Endothelial cell of umbilical vein (primary cell): Measurements from ENCODE around the gene PRL. TPM values are rescaled to one million over a fixed set of nuclear protein-coding genes. Genes with fewer than 3 reads are reported as not detected.

Source experiments
- BruUV-seq: library from RNA; stranded (reverse); fragments of 400-500 nt; replicated peaks from 2 replicates; lab custom pipeline; 2021; lab: Mats Ljungman, UMichigan
- CTCF ChIA-PET: fragments of 300-600, 350-600 bp; sonication (Branson Sonifier 250); formaldehyde crosslinking; loops from one replicate; lab custom pipeline; 2021; ENCODE audit warnings: antibody characterized with exemption, inconsistent platforms; lab: Charles Lee
- POLR2A ChIA-PET: fragments of 300-600, 350-600 bp; sonication (Branson Sonifier 250); formaldehyde crosslinking; loops from one replicate; lab custom pipeline; 2021; ENCODE audit warnings: antibody characterized with exemption, inconsistent platforms; lab: Charles Lee
- DNase-seq: peaks from one replicate; pipeline ENCODE4 v3.0.0-alpha.2; 2011; ENCODE audit warnings: low read depth, low spot score
- FAIRE-seq: peaks from 2 replicates; lab custom pipeline; 2011; peaks lifted over from hg19 to GRCh38; lab: Jason Lieb, UNC
- H2AFZ ChIP-seq: 2 replicates; pipeline ENCODE4 v1.6.0; 2012; ENCODE audit warnings: low read depth, low read length, control low read depth, inconsistent platforms
- H3K27ac ChIP-seq: 2 replicates; pipeline ENCODE4 v1.5.1; 2011; ENCODE audit warnings: low read depth, mild to moderate bottlenecking, control low read depth, low read length, moderate library complexity; ENCODE audit not compliant: insufficient read depth
- H3K27me3 ChIP-seq, 2 experiments: 2 replicates each; pipeline versions ENCODE4 v1.6.0 to v1.6.1; 2011; ENCODE audit warnings: low read length in 2 of 2, mixed read lengths in 1 of 2; ENCODE audit not compliant: control insufficient read depth in 2 of 2, insufficient read depth in 2 of 2
- H3K36me3 ChIP-seq, 2 experiments: 2 replicates in 1 of 2; 3 replicates in 1 of 2; pipeline ENCODE4 v1.5.1; 2011; ENCODE audit warnings: low read length in 2 of 2, mild to moderate bottlenecking in 1 of 2, moderate library complexity in 1 of 2; ENCODE audit not compliant: control insufficient read depth in 2 of 2, insufficient read depth in 2 of 2; ENCODE audit errors: extremely low read depth in 1 of 2
- H3K4me1 ChIP-seq: 3 replicates; pipeline ENCODE4 v1.5.1; 2011; ENCODE audit warnings: mild to moderate bottlenecking, low read length; ENCODE audit not compliant: control insufficient read depth, insufficient read depth; ENCODE audit errors: extremely low read depth
- H3K4me2 ChIP-seq: 2 replicates; pipeline ENCODE4 v1.6.1; 2011; ENCODE audit warnings: low read length, control low read depth, mixed read lengths; ENCODE audit not compliant: insufficient read depth
- H3K4me3 ChIP-seq, 3 experiments: fragments of 200-600 bp in 1 of 3; sonication (generic), shearing (Covaris generic) in 1 of 3; replicated peaks in 1 of 3; 2 replicates each; pipeline ENCODE4 v1.5.1; 2011 to 2016; ENCODE audit warnings: control low read depth in 3 of 3, low read length in 3 of 3, mild to moderate bottlenecking in 2 of 3, inconsistent platforms in 1 of 3, low read depth in 1 of 3, moderate library complexity in 1 of 3; ENCODE audit not compliant: insufficient read depth in 1 of 3
- H3K79me2 ChIP-seq: 2 replicates; pipeline ENCODE4 v1.6.0; 2012; ENCODE audit warnings: low read length, inconsistent platforms; ENCODE audit not compliant: control insufficient read depth, insufficient read depth
- H3K9ac ChIP-seq: replicated peaks from 2 replicates; pipeline ENCODE3; 2011; ENCODE audit warnings: low read length, control low read depth; ENCODE audit not compliant: insufficient read depth; ENCODE audit errors: extremely low read depth
- H3K9me1 ChIP-seq: replicated peaks from 3 replicates; pipeline ENCODE4 v1.6.0; 2011; ENCODE audit warnings: mild to moderate bottlenecking, low read length; ENCODE audit not compliant: control insufficient read depth, insufficient read depth; ENCODE audit errors: extremely low read depth
- H3K9me3 ChIP-seq: replicated peaks from 2 replicates; pipeline ENCODE4 v1.5.1; 2012; ENCODE audit warnings: low read length, inconsistent platforms; ENCODE audit not compliant: control insufficient read depth, insufficient read depth
- H4K20me1 ChIP-seq: replicated peaks from 2 replicates; pipeline ENCODE3; 2011; ENCODE audit warnings: mild to moderate bottlenecking, low read length; ENCODE audit not compliant: control insufficient read depth, insufficient read depth; ENCODE audit errors: extremely low read depth
- EZH2 ChIP-seq: IDR thresholded peaks from 2 replicates; pipeline ENCODE4 v1.6.1; 2012; ENCODE audit warnings: borderline replicate concordance, low read depth, mild to moderate bottlenecking, moderate library complexity, low read length, inconsistent platforms; ENCODE audit not compliant: severe bottlenecking
- FOS ChIP-seq: IDR thresholded peaks from 2 replicates; pipeline ENCODE4 v1.6.1; 2011; ENCODE audit warnings: mild to moderate bottlenecking, low read length, moderate library complexity, borderline replicate concordance; ENCODE audit not compliant: insufficient read depth
- GATA2 ChIP-seq: IDR thresholded peaks from 2 replicates; pipeline ENCODE4 v1.7.0; 2011; ENCODE audit warnings: low read depth, mild to moderate bottlenecking, moderate library complexity, mixed read lengths, low read length; ENCODE audit not compliant: insufficient read length, insufficient read depth
- JUN ChIP-seq: IDR thresholded peaks from 2 replicates; pipeline ENCODE4 v1.6.1; 2011; ENCODE audit warnings: borderline replicate concordance, low read depth; ENCODE audit not compliant: insufficient read length, insufficient read depth
- MYC ChIP-seq: IDR thresholded peaks from one replicate; pipeline ENCODE4 v1.6.1; 2011; ENCODE audit warnings: mild to moderate bottlenecking, low read depth, low read length
- POLR2A ChIP-seq: IDR thresholded peaks from 2 replicates; pipeline ENCODE4 v1.6.1; 2012; ENCODE audit warnings: low read depth, mild to moderate bottlenecking, control low read depth, low read length
- POLR2AphosphoS5 ChIP-seq: IDR thresholded peaks from 2 replicates; pipeline ENCODE4 v1.6.1; 2012; ENCODE audit warnings: low read depth, mild to moderate bottlenecking, control low read depth, low read length, moderate library complexity; ENCODE audit not compliant: insufficient read depth
- dilution Hi-C: fragments of 300-500 bp; cut with MboI; formaldehyde crosslinking; loops from one replicate; pipeline ENCODE4 v1.15.0; 2019; ENCODE audit warnings: low sequenced_read_pairs; ENCODE audit not compliant: extremely low pct_ligation_motif_present
- intact Hi-C: fragments of 100-400 bp; cut with micrococcal nuclease; formaldehyde crosslinking; loops from one replicate; pipeline ENCODE4 v1.10.0; 2022
- polyA plus RNA-seq, 4 experiments: library from polyadenylated mRNA; depleted of rRNA in 3 of 4; stranded (reverse) in 3 of 4; unstranded in 1 of 4; fragments of >200 nt; gene quantifications; 2 replicates each; pipeline versions ENCODE4 v1.2.1 to v1.2.3, GENCODE V29; 2011 to 2012; ENCODE audit warnings: missing spikeins in 1 of 4
- total RNA-seq: library from RNA; stranded (reverse); gene quantifications from 2 replicates; pipeline ENCODE4 v1.2.3, GENCODE V29; 2021
- TF ChIP-seq, protein P1 (sequence below), 2 donors: IDR thresholded peaks; 1 replicate in 1 of 2; 2 replicates in 1 of 2; pipeline ENCODE4 v1.5.1; 2011; ENCODE audit warnings: low read length in 2 of 2, mild to moderate bottlenecking in 2 of 2, moderate library complexity in 2 of 2, control low read depth in 1 of 2, inconsistent platforms in 1 of 2, low read depth in 1 of 2; ENCODE audit not compliant: insufficient read depth in 1 of 2; ENCODE audit errors: extremely low read depth in 1 of 2
- TF ChIP-seq, protein P2 (sequence below): IDR thresholded peaks from 2 replicates; pipeline ENCODE4 v1.6.1; 2011; ENCODE audit not compliant: insufficient read depth, insufficient read length

Gene PRL
- total and polyA plus RNA-seq, 2 donors (not counting 3 experiments of a cell fraction or from before 2014, with no cell fraction given), result not detected

DNA sequence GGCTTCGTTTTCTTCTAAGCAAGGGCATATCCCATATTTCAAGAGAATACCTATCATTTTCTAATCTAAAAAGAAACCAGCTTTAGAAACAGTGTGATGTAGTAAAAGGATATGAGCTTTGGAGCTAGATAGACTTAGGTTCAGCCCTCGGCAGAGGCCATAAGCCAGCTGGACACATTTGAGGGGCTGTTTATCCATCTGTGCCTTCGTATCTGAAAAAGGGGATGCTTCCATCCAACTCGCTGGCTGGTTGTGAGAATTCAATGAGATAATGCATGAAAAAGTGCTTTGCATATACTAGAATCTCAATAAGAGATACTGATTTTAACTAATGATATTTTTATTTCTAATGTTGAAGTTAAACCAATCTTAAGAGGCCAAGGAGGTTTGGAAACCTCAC lies 58.0 kb downstream of the PRL start:
- Histone ChIP-seq H3K9me1 (no peaks in the 10 kb centered on the region), H4K20me1 (no peaks in the 10 kb centered on the region), H3K9me3 (no peaks in the 10 kb centered on the region), H3K4me1 (no peaks in the 10 kb centered on the region), H3K4me3 (no peak overlapping the region), H3K27me3 (no peaks in the 10 kb centered on the region), H3K4me2 (no peak overlapping the region), H3K27ac (no peak overlapping the region), H3K36me3 (no peaks in the 10 kb centered on the region), H2AFZ (no peak overlapping the region), H3K9ac (no peak overlapping the region), H3K79me2 (no peaks in the 10 kb centered on the region)
- ChIA-PET POLR2A (no interaction called here), CTCF (no interaction called here)
- FAIRE-seq (no peak), DNase-seq (no peak)
- BruUV-seq, result no TSS peak
- intact Hi-C loops (no loop called here), dilution Hi-C loops (no loop called here)
- TF ChIP-seq, protein P1, sequence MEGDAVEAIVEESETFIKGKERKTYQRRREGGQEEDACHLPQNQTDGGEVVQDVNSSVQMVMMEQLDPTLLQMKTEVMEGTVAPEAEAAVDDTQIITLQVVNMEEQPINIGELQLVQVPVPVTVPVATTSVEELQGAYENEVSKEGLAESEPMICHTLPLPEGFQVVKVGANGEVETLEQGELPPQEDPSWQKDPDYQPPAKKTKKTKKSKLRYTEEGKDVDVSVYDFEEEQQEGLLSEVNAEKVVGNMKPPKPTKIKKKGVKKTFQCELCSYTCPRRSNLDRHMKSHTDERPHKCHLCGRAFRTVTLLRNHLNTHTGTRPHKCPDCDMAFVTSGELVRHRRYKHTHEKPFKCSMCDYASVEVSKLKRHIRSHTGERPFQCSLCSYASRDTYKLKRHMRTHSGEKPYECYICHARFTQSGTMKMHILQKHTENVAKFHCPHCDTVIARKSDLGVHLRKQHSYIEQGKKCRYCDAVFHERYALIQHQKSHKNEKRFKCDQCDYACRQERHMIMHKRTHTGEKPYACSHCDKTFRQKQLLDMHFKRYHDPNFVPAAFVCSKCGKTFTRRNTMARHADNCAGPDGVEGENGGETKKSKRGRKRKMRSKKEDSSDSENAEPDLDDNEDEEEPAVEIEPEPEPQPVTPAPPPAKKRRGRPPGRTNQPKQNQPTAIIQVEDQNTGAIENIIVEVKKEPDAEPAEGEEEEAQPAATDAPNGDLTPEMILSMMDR (IDR thresholded peaks at IDR 0.05; ENCODE audit: extremely low read depth in 1 of 2, insufficient read depth in 1 of 2, low read depth in 1 of 2, low read length in 2 of 2), result no peak
- no peak for TF ChIP-seq POLR2AphosphoS5
- TF ChIP-seq FOS, result no peak
- no peak for TF ChIP-seq JUN
- TF ChIP-seq, protein P2, sequence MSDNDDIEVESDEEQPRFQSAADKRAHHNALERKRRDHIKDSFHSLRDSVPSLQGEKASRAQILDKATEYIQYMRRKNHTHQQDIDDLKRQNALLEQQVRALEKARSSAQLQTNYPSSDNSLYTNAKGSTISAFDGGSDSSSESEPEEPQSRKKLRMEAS, result no peak
- no peak for TF ChIP-seq EZH2
- TF ChIP-seq MYC, result no peak
- no peak for TF ChIP-seq GATA2
- TF ChIP-seq POLR2A, result no peak
